Fibroblast of mammary gland (primary cell): ENCODE data around the gene TMEM125.

ENCODE experiments used
- DNase-seq: peaks from one replicate; pipeline ENCODE4 v3.0.0-alpha.2; 2010; ENCODE audit warnings: low read depth
- H3K4me3 ChIP-seq: 2 replicates; pipeline ENCODE4 v1.5.1; 2011; ENCODE audit warnings: low read depth, mild to moderate bottlenecking, low read length, moderate library complexity; ENCODE audit not compliant: control insufficient read depth
- TF ChIP-seq, protein P1 (sequence below): conservative IDR thresholded peaks from 2 replicates; pipeline ENCODE4 v1.5.1; 2011; ENCODE audit warnings: low read depth, low read length, inconsistent platforms; ENCODE audit not compliant: control insufficient read depth, insufficient read depth

TMEM125 gene

DNA sequence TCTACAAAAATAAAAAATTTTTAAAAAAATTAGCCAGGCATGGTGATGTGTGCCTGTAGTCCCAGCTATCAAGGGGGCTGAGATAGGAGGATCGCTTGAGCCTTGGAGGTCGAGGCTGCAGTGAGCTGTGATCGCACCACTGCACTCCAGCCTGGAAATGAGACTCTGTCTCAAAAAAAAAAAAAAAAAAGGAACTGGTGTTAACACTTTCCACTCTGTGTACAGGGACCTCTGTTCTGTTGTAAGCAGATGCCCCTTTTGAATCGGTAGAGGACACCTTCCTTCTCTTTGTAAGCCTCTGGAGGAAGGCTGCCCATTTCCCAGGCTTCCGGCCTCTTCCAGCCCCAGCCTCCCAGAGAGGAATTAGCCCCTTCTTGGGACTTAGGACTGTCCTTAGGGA, 22.9 kb downstream of the TMEM125 start:
- TF ChIP-seq, protein P1, sequence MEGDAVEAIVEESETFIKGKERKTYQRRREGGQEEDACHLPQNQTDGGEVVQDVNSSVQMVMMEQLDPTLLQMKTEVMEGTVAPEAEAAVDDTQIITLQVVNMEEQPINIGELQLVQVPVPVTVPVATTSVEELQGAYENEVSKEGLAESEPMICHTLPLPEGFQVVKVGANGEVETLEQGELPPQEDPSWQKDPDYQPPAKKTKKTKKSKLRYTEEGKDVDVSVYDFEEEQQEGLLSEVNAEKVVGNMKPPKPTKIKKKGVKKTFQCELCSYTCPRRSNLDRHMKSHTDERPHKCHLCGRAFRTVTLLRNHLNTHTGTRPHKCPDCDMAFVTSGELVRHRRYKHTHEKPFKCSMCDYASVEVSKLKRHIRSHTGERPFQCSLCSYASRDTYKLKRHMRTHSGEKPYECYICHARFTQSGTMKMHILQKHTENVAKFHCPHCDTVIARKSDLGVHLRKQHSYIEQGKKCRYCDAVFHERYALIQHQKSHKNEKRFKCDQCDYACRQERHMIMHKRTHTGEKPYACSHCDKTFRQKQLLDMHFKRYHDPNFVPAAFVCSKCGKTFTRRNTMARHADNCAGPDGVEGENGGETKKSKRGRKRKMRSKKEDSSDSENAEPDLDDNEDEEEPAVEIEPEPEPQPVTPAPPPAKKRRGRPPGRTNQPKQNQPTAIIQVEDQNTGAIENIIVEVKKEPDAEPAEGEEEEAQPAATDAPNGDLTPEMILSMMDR, result no peak
- DNase-seq, result no peak
- H3K4me3 ChIP-seq, result no peak overlapping the region

DNA sequence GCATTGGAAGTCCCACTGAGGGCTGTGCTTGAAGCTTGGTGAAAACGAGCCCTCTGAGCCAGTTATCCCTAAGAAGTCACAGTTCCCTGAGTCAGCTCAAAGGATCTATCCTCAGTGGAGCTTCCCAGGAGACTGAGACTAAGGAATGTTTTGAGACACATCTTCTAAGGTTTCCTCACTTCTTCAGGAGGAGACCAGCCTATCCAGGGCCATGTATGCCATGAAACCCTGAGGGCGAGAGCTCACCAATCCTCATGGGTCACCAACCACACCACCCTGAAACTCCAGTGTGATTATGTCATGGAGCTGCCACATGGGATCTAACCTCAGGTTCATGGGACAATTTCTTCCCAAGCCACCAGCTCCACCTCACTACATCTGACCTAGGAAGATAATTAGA, 23.4 kb downstream of the TMEM125 start:
- DNase-seq, result no peak
- no peak overlapping the region for H3K4me3 ChIP-seq
- TF ChIP-seq, protein P1, result no peak

DNA sequence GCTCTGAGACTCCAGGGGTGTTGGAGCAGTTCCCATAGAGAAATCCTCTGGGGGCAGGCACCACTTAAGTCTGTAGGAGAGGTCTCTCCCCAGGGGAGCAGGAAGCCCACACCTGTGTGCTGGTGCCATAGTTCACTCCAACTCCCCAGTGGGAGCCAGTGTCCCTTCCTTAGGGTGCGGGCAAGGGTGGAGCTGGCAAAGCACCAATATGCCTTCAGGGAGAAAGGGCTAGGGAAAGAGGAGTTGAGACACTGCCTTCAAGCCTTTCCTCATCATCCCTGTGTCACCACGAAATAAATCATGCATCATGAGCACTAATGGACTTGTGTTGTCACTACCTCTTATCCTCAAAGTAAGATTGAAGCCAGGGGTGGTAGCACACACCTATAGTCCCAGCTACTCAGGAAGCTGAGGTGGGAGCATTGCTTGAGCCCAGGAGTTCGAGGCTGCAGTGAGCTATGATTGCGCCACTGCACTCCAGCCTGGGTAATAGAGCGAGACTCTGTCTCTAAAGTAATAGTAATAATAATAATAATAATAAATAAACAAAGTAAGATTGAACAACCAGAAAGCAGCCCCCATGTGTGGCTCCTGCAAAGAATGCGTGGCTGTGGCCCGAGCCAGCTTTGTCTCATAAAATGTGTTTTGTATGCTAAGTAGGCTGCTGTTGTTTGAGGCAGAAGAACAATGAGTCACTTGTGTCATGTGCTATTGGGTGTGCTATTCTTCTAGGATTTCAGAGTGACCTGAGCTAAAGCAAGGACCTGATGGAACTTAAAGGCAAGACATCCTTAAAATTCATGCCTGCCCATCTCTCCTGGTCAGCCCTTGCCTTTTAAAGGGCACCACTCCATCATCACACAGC, 24.3 kb downstream of the TMEM125 start:
- no peak overlapping the region for H3K4me3 ChIP-seq
- TF ChIP-seq, protein P1, result no peak
- peak; percentile 74 for DNase-seq

DNA sequence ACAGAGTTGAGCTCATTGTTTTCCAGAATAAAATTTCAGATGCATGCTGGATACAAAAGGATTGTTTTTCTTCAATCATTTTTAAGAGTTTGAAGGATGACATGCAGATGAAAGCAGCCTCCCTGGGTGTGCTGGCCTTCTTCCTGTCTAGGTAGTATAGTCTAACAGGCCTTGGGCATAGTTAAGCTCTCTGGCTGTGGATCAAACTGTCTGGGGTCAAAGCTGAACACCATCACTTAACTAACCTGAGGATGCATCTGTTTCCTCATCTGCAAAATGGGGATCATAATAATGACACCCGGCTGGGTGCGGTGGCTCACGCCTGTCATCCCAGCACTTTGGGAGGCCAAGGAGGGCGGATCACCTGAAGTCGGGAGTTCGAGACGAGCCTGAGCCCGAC, 25.0 kb downstream of the TMEM125 start:
- DNase-seq, result no peak
- no peak overlapping the region for H3K4me3 ChIP-seq
- TF ChIP-seq, protein P1, result no peak

DNA sequence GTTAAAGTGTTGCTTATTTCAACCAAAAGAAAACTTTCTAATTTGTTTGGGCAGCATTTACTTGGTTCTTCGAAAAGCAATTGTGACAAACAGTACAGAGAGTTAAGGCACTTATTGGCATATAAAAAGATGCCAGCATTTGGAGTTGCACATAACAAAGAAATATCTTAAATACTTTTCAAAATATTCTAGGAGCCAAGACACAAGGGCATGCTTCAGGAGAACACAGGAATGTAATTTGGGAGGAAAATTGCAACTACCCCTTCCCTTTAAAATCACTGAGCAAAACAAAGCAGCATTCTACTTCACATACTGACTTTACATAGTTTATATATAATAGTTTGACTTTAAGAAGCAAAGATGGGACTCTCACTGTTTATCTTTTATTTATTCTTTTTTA, 26.4 kb downstream of the TMEM125 start:
- no peak for DNase-seq
- H3K4me3 ChIP-seq, result no peak overlapping the region
- TF ChIP-seq, protein P1, result no peak

DNA sequence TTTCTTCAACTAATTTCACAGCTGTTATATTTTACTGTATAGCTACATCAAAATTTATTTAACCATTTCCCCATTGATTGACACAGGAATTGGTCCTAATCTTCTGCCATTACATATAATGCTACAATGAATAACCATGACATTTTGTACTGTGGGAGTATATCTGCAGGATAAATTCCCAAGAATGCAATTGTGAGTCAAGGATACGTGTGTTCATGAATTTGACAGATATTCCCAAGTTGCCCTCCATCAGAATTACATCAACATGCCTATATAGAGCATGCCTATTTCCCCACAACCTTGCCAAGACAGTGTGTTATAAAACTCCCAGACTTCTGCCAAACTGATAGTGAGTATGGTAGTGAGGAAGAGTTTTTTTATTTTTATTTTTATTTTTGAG, 28.3 kb downstream of the TMEM125 start:
- TF ChIP-seq, protein P1, result no peak
- DNase-seq, result no peak
- H3K4me3 ChIP-seq, result no peak overlapping the region
